Astrocyte (in vitro differentiated cells and primary cell): ENCODE data around the gene SAP30L.

ENCODE experiments used
- EZH2 ChIP-seq: IDR thresholded peaks from 2 replicates; pipeline ENCODE4 v1.6.1; 2012; ENCODE audit warnings: mild to moderate bottlenecking, low read length, inconsistent platforms; ENCODE audit not compliant: insufficient read depth
- TF ChIP-seq, protein P1 (sequence below): IDR thresholded peaks from 2 replicates; pipeline ENCODE4 v1.5.1; 2011; ENCODE audit warnings: low read depth, mild to moderate bottlenecking, inconsistent platforms, low read length, moderate library complexity; ENCODE audit not compliant: insufficient read depth

DNA sequence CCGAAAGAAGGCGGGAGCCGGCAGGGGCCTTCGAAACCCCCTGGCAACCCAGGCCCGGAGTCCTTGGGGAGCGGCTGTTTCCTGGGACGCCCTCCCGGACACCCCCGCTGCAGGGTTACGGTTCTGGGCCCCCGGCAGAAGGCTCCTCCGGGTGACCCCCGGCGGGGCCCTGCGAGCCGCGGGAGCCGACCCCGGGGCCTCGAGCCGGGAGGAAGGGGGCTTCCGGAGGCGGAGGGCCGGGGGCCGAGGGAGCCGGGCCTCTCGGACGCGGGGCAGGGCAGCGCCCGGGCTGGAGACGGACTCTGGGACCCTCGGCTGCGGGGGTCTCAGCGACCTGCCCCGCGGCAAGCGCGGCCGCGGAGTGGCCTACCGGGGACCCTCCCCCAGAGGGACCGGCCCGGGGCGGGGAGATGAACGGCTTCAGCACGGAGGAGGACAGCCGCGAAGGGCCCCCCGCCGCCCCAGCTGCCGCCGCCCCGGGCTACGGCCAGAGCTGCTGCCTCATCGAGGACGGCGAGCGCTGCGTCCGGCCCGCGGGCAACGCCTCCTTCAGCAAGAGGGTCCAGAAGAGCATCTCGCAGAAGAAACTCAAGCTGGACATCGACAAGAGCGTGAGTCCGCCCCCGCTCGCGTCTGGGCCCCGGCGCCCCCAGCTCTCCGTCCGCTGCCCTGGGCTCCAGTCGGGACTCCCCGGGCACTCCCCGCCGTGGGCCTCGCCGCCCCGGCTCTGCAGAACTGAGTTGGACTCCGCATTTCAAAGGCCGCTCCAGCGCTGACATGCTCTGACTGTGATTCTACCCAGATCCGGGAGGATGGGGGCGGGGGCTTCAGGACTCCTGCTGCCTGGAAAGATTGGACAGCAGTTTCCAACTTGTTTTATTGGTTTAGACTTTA is 645 bp downstream of the SAP30L start:
- TF ChIP-seq, protein P1, sequence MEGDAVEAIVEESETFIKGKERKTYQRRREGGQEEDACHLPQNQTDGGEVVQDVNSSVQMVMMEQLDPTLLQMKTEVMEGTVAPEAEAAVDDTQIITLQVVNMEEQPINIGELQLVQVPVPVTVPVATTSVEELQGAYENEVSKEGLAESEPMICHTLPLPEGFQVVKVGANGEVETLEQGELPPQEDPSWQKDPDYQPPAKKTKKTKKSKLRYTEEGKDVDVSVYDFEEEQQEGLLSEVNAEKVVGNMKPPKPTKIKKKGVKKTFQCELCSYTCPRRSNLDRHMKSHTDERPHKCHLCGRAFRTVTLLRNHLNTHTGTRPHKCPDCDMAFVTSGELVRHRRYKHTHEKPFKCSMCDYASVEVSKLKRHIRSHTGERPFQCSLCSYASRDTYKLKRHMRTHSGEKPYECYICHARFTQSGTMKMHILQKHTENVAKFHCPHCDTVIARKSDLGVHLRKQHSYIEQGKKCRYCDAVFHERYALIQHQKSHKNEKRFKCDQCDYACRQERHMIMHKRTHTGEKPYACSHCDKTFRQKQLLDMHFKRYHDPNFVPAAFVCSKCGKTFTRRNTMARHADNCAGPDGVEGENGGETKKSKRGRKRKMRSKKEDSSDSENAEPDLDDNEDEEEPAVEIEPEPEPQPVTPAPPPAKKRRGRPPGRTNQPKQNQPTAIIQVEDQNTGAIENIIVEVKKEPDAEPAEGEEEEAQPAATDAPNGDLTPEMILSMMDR: no peak
- no peak for TF ChIP-seq EZH2
